Keratinocyte (primary cell): ENCODE measurements around the gene STAC. TPM values are rescaled to one million over a fixed set of nuclear protein-coding genes. Genes with fewer than 3 reads are reported as not detected.
A peak's percentile ranks its signal among the peaks of the same experiment; 100 is the strongest.

Experiments
- DNase-seq: peaks from one replicate; pipeline ENCODE4 v3.0.0-alpha.2; 2011; ENCODE audit warnings: low read depth, missing footprints, low spot score
- FAIRE-seq: peaks from 2 replicates; lab custom pipeline; 2011; peaks lifted over from hg19 to GRCh38; lab: Jason Lieb, UNC
- H2AFZ ChIP-seq: 2 replicates; pipeline ENCODE4 v1.6.0; 2012; ENCODE audit warnings: low read length, control low read depth, inconsistent platforms; ENCODE audit not compliant: control insufficient read depth
- H3K27ac ChIP-seq: 2 replicates; pipeline ENCODE4 v1.5.1; 2011; ENCODE audit warnings: low read length; ENCODE audit not compliant: control insufficient read depth, insufficient read depth
- H3K27me3 ChIP-seq: 3 replicates; pipeline ENCODE4 v1.6.0; 2011; ENCODE audit warnings: low read length; ENCODE audit not compliant: control insufficient read depth, insufficient read depth; ENCODE audit errors: extremely low read depth
- H3K36me3 ChIP-seq, 2 experiments: 2 replicates in 1 of 2; 3 replicates in 1 of 2; pipeline ENCODE4 v1.5.1; 2011; ENCODE audit warnings: low read length in 2 of 2, mild to moderate bottlenecking in 1 of 2; ENCODE audit not compliant: control insufficient read depth in 2 of 2, insufficient read depth in 2 of 2; ENCODE audit errors: extremely low read depth in 1 of 2
- H3K4me1 ChIP-seq: 3 replicates; pipeline ENCODE4 v1.5.1; 2011; ENCODE audit warnings: low read length; ENCODE audit not compliant: control insufficient read depth, insufficient read depth; ENCODE audit errors: extremely low read depth
- H3K4me2 ChIP-seq: 3 replicates; pipeline ENCODE4 v1.6.0; 2011; ENCODE audit warnings: low read depth, low read length; ENCODE audit not compliant: control insufficient read depth, insufficient read depth; ENCODE audit errors: extremely low read depth
- H3K4me3 ChIP-seq, 3 experiments: fragments of 200-600 bp in 1 of 3; sonication (generic) in 1 of 3; 2 replicates in 2 of 3; 3 replicates in 1 of 3; pipeline ENCODE4 v1.5.1; 2011 to 2016; ENCODE audit warnings: low read length in 3 of 3, mild to moderate bottlenecking in 3 of 3, control low read depth in 2 of 3, inconsistent platforms in 1 of 3, low read depth in 1 of 3, mixed read lengths in 1 of 3, mixed run types in 1 of 3, moderate library complexity in 1 of 3; ENCODE audit not compliant: control insufficient read depth in 2 of 3, insufficient read depth in 2 of 3; ENCODE audit errors: extremely low read depth in 1 of 3
- H3K79me2 ChIP-seq: 2 replicates; pipeline ENCODE4 v1.6.0; 2012; ENCODE audit warnings: low read length; ENCODE audit not compliant: control insufficient read depth, insufficient read depth
- H3K9ac ChIP-seq: 3 replicates; pipeline ENCODE4 v1.6.0; 2011; ENCODE audit warnings: low read length; ENCODE audit not compliant: control insufficient read depth, insufficient read depth; ENCODE audit errors: extremely low read depth
- H3K9me1 ChIP-seq: 3 replicates; pipeline ENCODE4 v1.6.0; 2011; ENCODE audit warnings: low read length; ENCODE audit not compliant: control insufficient read depth, insufficient read depth; ENCODE audit errors: extremely low read depth
- H3K9me3 ChIP-seq: 2 replicates; pipeline ENCODE4 v1.5.1; 2012; ENCODE audit warnings: low read depth, low read length; ENCODE audit not compliant: control insufficient read depth
- H4K20me1 ChIP-seq: 3 replicates; pipeline ENCODE4 v1.6.0; 2011; ENCODE audit warnings: low read length; ENCODE audit not compliant: control insufficient read depth, insufficient read depth; ENCODE audit errors: extremely low read depth
- EZH2 ChIP-seq: IDR thresholded peaks from one replicate; pipeline ENCODE4 v1.6.1; 2012; ENCODE audit warnings: inconsistent platforms, mild to moderate bottlenecking, low read length, moderate library complexity
- dilution Hi-C: fragments of 300-500 bp; cut with MboI; formaldehyde crosslinking; loops from one replicate; pipeline ENCODE4 v1.7.0; 2020; ENCODE audit warnings: low sequenced_read_pairs; ENCODE audit not compliant: extremely low pct_ligation_motif_present
- polyA minus RNA-seq, 3 experiments: library from RNA; depleted of rRNA, polyadenylated mRNA; stranded (reverse); fragments of >200 nt; gene quantifications; 1 replicate in 1 of 3; 2 replicates in 1 of 3; 3 replicates in 1 of 3; pipeline ENCODE4 v1.2.3, GENCODE V29; 2011
- polyA plus RNA-seq, 5 experiments: library from polyadenylated mRNA; depleted of rRNA in 3 of 5; stranded (reverse) in 3 of 5; stranded (forward) in 1 of 5; unstranded in 1 of 5; fragments of >200 nt; gene quantifications; 1 replicate in 1 of 5; 2 replicates in 3 of 5; 3 replicates in 1 of 5; pipeline versions ENCODE4 v1.2.1 to v1.2.3, GENCODE V29; 2011 to 2012; ENCODE audit warnings: missing spikeins in 2 of 5, low read depth in 1 of 5, low replicate concordance in 1 of 5
- TF ChIP-seq, protein P1 (sequence below), 3 experiments: IDR thresholded peaks in 1 of 3; conservative IDR thresholded peaks in 1 of 3; optimal IDR thresholded peaks in 1 of 3; 2 replicates in 2 of 3; 3 replicates in 1 of 3; pipeline versions ENCODE3 to v1.5.1; 2011; ENCODE audit warnings: low read length in 3 of 3, mild to moderate bottlenecking in 3 of 3, moderate library complexity in 2 of 3, control low read depth in 1 of 3, inconsistent platforms in 1 of 3; ENCODE audit not compliant: insufficient read depth in 2 of 3; ENCODE audit errors: extremely low read depth in 1 of 3

The STAC gene, protein sequence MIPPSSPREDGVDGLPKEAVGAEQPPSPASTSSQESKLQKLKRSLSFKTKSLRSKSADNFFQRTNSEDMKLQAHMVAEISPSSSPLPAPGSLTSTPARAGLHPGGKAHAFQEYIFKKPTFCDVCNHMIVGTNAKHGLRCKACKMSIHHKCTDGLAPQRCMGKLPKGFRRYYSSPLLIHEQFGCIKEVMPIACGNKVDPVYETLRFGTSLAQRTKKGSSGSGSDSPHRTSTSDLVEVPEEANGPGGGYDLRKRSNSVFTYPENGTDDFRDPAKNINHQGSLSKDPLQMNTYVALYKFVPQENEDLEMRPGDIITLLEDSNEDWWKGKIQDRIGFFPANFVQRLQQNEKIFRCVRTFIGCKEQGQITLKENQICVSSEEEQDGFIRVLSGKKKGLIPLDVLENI
- polyA plus RNA-seq (3.8 to 7.9 TPM (median 7.7 TPM) in 3 replicates), polyA minus RNA-seq (4.8 to 16.1 TPM (median 9.1 TPM) in 3 replicates)
- 0.31 TPM for polyA plus RNA-seq (2011; ENCODE audit: low read depth)
- polyA plus RNA-seq (2011; cell fraction: cytosol; rRNA removed) = 4.3 and 5.9 TPM in 2 replicates
- 2.4 and 3.3 TPM in 2 replicates for polyA plus RNA-seq (2011; cell fraction: nucleus; rRNA removed)
- polyA plus RNA-seq (2012; ENCODE audit: low replicate concordance) = 0.65 and 6.3 TPM in 2 replicates
- 6.3 TPM for polyA minus RNA-seq (2011; cell fraction: cytosol; rRNA and poly(A)+ RNA removed)
- polyA minus RNA-seq (2011; cell fraction: nucleus; rRNA and poly(A)+ RNA removed) = 3.4 and 6.9 TPM in 2 replicates

DNA sequence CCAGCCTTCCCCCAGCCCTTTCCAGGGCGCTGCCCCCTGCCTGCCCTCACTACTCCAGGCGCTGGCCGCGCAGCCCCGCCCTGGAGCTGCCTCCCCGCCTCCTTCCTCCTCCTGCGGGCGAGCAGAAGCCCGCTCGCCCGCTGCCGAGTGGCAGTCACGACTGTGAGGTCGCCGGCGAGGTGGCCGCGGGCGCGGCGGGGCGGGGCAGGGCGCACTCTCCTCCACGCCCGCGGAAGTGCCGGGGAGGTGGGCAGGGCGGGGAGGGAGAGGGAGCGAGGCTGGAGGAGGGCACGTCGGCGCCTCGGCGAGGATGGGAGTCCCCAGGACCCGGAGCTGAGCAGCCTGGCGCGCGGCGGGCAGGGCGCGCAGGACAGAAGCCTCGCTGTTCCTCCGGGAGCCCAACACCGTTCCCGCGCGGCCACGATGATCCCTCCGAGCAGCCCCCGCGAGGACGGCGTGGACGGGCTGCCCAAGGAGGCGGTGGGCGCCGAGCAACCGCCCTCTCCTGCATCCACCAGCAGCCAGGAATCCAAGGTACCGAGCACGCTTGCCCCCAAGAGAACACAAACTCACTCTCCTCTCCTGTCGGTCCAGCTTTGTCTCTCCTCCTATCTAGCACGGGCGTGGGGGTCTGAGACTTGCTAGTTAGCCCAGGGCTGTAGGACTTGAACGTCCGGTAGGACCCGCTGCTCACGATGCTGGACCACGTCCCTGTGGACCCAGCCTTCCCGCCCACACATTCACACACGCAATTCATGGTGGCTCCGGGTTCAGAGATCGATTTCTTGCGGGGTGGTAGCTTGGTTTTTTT is at the start of gene STAC:
TSS of gene STAC (plus strand) at position 284 of the 811 bp plus-strand sequence. CDS start at position 424, 140 bp downstream.
- FAIRE-seq (no peak), DNase-seq (no peak)
- peaks cover 0 to 2% of the 10 kb centered on the region in 2 experiments for H3K36me3 ChIP-seq
- no peak within 1 kb of the TSS for H3K27ac ChIP-seq
- peak within 1 kb of the TSS; percentile 52 for H3K9ac ChIP-seq
- no peaks in the 10 kb centered on the region for H3K9me1 ChIP-seq
- H3K79me2 ChIP-seq = peaks cover 5% of the 10 kb centered on the region
- peak within 1 kb of the TSS; percentile 61 to 82 (median 81) for H3K4me3 ChIP-seq
- no peaks in the 10 kb centered on the region for H4K20me1 ChIP-seq
- dilution Hi-C loops = no loop called here
- H3K27me3 ChIP-seq = no peaks in the 10 kb centered on the region
- peak within 1 kb of the TSS; percentile 83 for H3K4me2 ChIP-seq
- H2AFZ ChIP-seq = peak within 1 kb of the TSS; percentile 93
- no peaks in the 10 kb centered on the region for H3K9me3 ChIP-seq
- TF ChIP-seq, protein P1, sequence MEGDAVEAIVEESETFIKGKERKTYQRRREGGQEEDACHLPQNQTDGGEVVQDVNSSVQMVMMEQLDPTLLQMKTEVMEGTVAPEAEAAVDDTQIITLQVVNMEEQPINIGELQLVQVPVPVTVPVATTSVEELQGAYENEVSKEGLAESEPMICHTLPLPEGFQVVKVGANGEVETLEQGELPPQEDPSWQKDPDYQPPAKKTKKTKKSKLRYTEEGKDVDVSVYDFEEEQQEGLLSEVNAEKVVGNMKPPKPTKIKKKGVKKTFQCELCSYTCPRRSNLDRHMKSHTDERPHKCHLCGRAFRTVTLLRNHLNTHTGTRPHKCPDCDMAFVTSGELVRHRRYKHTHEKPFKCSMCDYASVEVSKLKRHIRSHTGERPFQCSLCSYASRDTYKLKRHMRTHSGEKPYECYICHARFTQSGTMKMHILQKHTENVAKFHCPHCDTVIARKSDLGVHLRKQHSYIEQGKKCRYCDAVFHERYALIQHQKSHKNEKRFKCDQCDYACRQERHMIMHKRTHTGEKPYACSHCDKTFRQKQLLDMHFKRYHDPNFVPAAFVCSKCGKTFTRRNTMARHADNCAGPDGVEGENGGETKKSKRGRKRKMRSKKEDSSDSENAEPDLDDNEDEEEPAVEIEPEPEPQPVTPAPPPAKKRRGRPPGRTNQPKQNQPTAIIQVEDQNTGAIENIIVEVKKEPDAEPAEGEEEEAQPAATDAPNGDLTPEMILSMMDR (optimal IDR thresholded peaks at IDR 0.05 in 1 of 3, IDR thresholded peaks at IDR 0.05 in 1 of 3, conservative IDR thresholded peaks at IDR 0.05 in 1 of 3; ENCODE audit: extremely low read depth in 1 of 3, insufficient read depth in 2 of 3, low read length in 3 of 3) = no peak
- no peak for TF ChIP-seq EZH2
- peaks cover 15% of the 10 kb centered on the region for H3K4me1 ChIP-seq

DNA sequence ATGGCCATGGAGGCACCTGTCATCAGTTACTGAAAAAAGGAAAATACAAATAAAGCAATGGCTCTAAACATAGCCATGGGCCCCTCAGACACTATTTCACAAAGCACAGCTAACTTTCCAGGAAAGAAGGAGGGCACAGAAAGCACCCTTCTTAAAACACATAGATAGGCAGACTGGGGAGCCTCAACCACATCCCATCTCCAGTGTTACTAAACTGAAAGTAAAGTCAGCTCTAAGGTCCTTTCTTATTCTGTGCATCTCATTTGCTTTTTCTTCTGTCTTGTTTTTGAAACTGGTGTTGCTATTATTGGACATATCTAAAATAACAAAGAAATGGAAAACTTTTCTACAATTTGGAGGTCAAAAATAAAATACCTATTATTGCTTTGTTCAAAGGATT is 48.2 kb upstream of the STAC start:
- Histone ChIP-seq H3K27ac (no peak overlapping the region), H3K79me2 (no peaks in the 10 kb centered on the region), H3K36me3 (no peaks in the 10 kb centered on the region), H3K9ac (no peak overlapping the region), H4K20me1 (no peaks in the 10 kb centered on the region), H3K9me3 (no peaks in the 10 kb centered on the region), H3K27me3 (no peaks in the 10 kb centered on the region), H3K4me1 (no peaks in the 10 kb centered on the region), H3K4me3 (no peak overlapping the region), H3K4me2 (no peak overlapping the region), H3K9me1 (no peaks in the 10 kb centered on the region), H2AFZ (no peak overlapping the region)
- TF ChIP-seq, protein P1 (optimal IDR thresholded peaks at IDR 0.05 in 1 of 3, IDR thresholded peaks at IDR 0.05 in 1 of 3, conservative IDR thresholded peaks at IDR 0.05 in 1 of 3; ENCODE audit: extremely low read depth in 1 of 3, insufficient read depth in 2 of 3, low read length in 3 of 3) = no peak
- no peak for TF ChIP-seq EZH2
- no peak for DNase-seq
- FAIRE-seq = no peak
- dilution Hi-C loops = no loop called here
